Measurements from ENCODE around the gene NUP210. TPM values are rescaled to one million over a fixed set of nuclear protein-coding genes. Genes with fewer than 3 reads are reported as not detected.

NUP210 gene
- total and polyA plus RNA-seq, 2 of the 13 experiments (the other 11 are each of a cell fraction or from before 2014, with no cell fraction given) = 31.6 to 35.2 TPM

DNA sequence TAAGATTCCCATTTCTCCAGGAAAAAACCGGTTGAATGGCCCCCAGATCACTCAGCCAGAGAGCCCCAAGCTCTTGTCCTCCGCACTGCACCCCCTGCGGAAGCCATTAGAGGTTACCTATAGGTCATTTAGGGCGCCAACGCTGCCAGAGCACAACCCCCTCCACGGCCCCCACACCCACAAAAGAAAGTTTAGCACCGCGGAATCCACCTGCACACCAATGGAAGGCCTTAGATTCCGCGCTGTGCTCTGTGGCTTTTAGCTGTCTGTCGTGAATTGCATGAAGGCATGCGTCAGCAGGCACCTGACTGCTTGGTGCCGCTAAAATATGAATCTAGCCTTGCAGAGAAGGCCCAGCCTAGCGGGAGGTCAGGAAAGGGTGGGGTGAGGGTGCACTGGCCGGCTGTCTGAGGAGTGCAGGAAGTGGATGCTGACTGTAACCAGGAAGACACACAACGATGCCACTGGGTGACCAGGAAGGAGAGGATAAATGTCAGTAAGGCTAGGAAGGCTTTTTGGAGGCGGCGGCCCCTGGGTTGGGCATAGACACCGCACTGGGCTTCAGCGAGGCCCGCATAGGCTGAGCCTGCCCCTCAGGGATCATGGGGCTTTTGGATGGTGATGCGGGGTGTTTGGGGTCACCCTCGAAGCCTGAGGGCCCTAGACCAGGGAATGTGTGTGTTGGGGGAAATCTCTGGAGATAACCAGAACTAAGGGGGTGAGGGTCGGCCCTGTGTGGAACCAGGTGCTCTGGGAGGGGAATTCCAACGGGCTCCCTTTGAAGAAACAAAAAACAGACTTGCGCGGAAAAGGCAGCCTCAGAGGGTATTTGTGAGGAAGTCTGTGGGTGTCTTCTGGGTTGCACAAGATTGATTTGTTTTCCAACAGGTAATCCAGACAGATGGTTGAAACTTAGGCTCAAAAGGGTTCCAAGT is 976 bp upstream of the NUP210 start (continued):
- peak; percentile 98 for TF ChIP-seq ZBTB38 (CRISPR knock-in tag; IDR thresholded peaks at IDR 0.05)
- no peak for TF ChIP-seq FOXO1 (CRISPR knock-in tag; IDR thresholded peaks at IDR 0.05)
- no peak for TF ChIP-seq ZNF468 (CRISPR knock-in tag; IDR thresholded peaks at IDR 0.05)
- no peak for TF ChIP-seq ZNF383 (CRISPR knock-in tag; IDR thresholded peaks at IDR 0.05; ENCODE audit: borderline replicate concordance)
- TF ChIP-seq HNRNPUL1 (IDR thresholded peaks at IDR 0.05; ENCODE audit: low read depth, low read length) = no peak
- no peak for TF ChIP-seq CREB1 (IDR thresholded peaks at IDR 0.05)
- peak; percentile 40; the same call in 1 of the 2 replicates for TF ChIP-seq CREB1 (CRISPR knock-in tag; IDR thresholded peaks at IDR 0.05)
- TF ChIP-seq JUNB (CRISPR knock-in tag; IDR thresholded peaks at IDR 0.05; ENCODE audit: borderline replicate concordance) = no peak
- TF ChIP-seq, protein P1, sequence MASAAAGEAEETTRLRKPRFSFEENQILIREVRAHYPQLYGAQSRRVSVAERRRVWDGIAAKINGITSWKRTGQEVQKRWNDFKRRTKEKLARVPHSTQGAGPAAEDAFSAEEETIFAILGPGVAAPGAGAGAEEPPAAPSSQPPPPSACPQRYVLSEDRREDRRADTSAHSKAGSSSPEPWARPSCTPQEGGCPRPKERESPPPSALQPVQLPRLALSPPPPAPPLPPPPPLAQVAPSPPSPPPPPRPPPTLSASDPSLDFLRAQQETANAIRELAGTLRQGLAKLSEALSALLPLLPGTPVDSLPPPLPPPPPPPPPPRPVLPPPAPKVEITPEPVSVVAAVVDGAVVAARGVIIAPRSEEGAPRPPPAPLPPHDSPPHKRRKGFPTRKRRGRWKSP (CRISPR knock-in tag; IDR thresholded peaks at IDR 0.05) = no peak
- TF ChIP-seq, protein P2, sequence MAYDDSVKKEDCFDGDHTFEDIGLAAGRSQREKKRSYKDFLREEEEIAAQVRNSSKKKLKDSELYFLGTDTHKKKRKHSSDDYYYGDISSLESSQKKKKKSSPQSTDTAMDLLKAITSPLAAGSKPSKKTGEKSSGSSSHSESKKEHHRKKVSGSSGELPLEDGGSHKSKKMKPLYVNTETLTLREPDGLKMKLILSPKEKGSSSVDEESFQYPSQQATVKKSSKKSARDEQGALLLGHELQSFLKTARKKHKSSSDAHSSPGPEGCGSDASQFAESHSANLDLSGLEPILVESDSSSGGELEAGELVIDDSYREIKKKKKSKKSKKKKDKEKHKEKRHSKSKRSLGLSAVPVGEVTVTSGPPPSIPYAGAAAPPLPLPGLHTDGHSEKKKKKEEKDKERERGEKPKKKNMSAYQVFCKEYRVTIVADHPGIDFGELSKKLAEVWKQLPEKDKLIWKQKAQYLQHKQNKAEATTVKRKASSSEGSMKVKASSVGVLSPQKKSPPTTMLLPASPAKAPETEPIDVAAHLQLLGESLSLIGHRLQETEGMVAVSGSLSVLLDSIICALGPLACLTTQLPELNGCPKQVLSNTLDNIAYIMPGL (CRISPR knock-in tag; IDR thresholded peaks at IDR 0.05; ENCODE audit: borderline replicate concordance in 1 of 2, low read depth in 1 of 2) = no peak
- TF ChIP-seq ZNF484 (CRISPR knock-in tag; IDR thresholded peaks at IDR 0.05; ENCODE audit: borderline replicate concordance, low read depth) = no peak
- TF ChIP-seq MTA1 (CRISPR knock-in tag; IDR thresholded peaks at IDR 0.05; ENCODE audit: borderline replicate concordance) = no peak
- no peak for TF ChIP-seq ZEB1 (IDR thresholded peaks at IDR 0.05; ENCODE audit: insufficient replicate concordance, low read depth)
- TF ChIP-seq ZSCAN22 (CRISPR knock-in tag; IDR thresholded peaks at IDR 0.05) = no peak
- peak; percentile 49 for TF ChIP-seq ELF1 (CRISPR knock-in tag; IDR thresholded peaks at IDR 0.05)
- TF ChIP-seq, protein P3, sequence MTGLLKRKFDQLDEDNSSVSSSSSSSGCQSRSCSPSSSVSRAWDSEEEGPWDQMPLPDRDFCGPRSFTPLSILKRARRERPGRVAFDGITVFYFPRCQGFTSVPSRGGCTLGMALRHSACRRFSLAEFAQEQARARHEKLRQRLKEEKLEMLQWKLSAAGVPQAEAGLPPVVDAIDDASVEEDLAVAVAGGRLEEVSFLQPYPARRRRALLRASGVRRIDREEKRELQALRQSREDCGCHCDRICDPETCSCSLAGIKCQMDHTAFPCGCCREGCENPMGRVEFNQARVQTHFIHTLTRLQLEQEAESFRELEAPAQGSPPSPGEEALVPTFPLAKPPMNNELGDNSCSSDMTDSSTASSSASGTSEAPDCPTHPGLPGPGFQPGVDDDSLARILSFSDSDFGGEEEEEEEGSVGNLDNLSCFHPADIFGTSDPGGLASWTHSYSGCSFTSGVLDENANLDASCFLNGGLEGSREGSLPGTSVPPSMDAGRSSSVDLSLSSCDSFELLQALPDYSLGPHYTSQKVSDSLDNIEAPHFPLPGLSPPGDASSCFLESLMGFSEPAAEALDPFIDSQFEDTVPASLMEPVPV (CRISPR knock-in tag; IDR thresholded peaks at IDR 0.05) = no peak; the same call in 1 of the 2 replicates
- 0 out of 2 replicates have a peak, but pooled peaks have one; percentile 20 for TF ChIP-seq ELF3 (CRISPR knock-in tag; IDR thresholded peaks at IDR 0.05)
- TF ChIP-seq, protein P4, sequence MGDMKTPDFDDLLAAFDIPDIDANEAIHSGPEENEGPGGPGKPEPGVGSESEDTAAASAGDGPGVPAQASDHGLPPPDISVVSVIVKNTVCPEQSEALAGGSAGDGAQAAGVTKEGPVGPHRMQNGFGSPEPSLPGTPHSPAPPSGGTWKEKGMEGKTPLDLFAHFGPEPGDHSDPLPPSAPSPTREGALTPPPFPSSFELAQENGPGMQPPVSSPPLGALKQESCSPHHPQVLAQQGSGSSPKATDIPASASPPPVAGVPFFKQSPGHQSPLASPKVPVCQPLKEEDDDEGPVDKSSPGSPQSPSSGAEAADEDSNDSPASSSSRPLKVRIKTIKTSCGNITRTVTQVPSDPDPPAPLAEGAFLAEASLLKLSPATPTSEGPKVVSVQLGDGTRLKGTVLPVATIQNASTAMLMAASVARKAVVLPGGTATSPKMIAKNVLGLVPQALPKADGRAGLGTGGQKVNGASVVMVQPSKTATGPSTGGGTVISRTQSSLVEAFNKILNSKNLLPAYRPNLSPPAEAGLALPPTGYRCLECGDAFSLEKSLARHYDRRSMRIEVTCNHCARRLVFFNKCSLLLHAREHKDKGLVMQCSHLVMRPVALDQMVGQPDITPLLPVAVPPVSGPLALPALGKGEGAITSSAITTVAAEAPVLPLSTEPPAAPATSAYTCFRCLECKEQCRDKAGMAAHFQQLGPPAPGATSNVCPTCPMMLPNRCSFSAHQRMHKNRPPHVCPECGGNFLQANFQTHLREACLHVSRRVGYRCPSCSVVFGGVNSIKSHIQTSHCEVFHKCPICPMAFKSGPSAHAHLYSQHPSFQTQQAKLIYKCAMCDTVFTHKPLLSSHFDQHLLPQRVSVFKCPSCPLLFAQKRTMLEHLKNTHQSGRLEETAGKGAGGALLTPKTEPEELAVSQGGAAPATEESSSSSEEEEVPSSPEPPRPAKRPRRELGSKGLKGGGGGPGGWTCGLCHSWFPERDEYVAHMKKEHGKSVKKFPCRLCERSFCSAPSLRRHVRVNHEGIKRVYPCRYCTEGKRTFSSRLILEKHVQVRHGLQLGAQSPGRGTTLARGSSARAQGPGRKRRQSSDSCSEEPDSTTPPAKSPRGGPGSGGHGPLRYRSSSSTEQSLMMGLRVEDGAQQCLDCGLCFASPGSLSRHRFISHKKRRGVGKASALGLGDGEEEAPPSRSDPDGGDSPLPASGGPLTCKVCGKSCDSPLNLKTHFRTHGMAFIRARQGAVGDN (CRISPR knock-in tag; IDR thresholded peaks at IDR 0.05) = peak; percentile 49

Measured in HepG2 (cell line).